GM12801 (cell line): Measurements from ENCODE around the gene TOR1B.

Experiments used
- TF ChIP-seq, protein P1 (sequence below): IDR thresholded peaks from one replicate; pipeline ENCODE4 v1.5.1; 2011; ENCODE audit warnings: control low read depth; ENCODE audit not compliant: insufficient read length; ENCODE audit errors: extremely low read depth

The TOR1B gene

GRCh38 chr9:129835860-129836223 lies 32.9 kb downstream of the TOR1B start:
- TF ChIP-seq, protein P1, sequence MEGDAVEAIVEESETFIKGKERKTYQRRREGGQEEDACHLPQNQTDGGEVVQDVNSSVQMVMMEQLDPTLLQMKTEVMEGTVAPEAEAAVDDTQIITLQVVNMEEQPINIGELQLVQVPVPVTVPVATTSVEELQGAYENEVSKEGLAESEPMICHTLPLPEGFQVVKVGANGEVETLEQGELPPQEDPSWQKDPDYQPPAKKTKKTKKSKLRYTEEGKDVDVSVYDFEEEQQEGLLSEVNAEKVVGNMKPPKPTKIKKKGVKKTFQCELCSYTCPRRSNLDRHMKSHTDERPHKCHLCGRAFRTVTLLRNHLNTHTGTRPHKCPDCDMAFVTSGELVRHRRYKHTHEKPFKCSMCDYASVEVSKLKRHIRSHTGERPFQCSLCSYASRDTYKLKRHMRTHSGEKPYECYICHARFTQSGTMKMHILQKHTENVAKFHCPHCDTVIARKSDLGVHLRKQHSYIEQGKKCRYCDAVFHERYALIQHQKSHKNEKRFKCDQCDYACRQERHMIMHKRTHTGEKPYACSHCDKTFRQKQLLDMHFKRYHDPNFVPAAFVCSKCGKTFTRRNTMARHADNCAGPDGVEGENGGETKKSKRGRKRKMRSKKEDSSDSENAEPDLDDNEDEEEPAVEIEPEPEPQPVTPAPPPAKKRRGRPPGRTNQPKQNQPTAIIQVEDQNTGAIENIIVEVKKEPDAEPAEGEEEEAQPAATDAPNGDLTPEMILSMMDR = no peak

DNA sequence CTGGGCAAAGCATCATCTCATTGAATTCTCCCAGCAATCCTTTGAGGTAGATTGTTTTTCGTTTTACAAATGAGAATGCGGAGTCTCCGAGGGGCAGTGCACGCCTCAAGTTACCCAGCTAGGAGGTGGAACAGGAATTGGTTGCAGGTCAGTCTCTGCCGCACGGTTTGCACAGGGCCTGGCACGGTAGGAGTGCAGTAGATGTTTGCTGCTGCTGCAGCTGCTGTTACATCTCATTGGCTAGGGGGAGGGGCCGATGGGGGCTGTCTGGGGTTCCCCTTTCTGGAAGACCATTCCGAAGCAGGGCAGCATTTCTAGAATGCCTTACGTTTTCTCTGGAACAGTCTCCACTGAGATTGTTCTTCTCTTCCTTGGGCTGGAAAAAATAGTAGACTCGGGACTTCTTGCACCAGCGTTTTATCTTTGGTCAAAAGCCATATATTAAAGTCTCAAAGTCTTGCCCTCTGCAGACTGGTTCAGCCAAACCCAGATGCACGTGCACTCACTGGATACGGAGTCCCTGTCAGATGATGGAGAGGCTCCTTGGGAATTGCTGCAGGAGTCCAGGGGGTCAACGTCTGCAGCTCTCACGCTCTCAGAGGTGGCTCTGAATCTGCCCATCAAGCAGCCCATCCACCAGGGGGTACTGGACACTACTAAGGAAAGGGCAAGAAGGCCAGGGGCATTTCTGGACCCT lies 33.5 kb downstream of the TOR1B start:
- TF ChIP-seq, protein P1 = no peak

DNA sequence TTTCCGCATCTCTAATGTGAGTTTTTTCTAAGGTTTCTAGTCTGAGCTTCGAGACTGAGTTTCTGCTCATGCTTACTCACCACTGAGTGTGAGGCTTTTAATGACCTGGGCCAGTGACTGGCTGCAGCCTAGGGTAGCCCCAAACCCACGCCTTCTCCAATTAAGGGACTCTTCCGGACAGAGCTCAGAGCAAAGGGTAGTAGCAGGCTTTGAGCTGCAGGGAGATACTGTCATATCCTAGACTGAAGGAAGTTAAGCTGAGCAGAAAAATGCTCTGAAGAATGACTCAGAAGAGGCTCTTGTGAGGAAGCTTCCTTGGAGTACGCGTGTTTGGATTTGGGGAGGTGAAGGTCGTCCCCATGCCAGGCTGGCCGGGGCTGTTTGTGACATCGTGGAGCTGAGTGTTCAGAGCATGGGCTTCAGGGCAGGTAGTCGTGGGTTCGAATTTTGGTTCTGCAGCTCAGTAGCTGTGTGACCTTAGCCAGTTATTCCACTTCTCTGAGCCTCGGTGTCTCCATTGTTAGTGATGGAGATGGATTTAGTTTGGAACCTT lies 35.8 kb downstream of the TOR1B start:
- TF ChIP-seq, protein P1 = no peak

DNA sequence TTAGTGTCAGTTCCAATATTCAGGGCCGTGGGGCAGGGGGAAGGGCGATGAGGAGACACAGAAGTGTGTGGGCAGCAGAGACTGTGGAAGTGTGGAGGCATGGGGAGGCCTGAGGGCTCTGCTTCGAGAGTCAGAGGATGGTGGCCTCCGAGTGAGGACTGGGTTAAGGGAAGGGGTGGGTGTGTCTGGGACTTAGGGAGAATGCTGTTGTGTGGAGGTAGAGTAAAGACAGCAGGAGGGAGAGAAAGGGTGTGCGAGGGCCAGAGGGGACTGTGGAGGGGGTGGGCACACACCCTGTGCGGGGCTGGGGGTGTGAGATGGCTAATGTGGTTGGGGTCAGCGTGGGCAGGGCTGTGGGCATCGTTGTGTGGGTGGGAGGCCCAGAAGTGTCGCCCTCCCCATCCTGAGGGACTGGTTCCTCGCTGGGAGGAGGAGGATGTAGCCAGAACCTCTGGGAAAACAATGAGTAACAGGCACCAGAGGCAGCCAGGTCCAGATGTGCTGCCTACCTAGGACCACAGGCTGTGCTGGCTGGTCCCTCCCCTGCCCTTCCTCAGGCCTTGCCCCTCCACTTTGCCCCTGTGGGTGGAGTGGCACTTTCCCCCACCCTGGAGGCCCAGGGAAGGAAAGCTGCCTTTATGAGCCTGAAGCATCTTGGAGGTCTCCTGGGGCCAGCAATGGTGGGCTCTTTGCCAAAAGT lies 36.5 kb downstream of the TOR1B start:
- TF ChIP-seq, protein P1 = no peak

- TF ChIP-seq, protein P1 = no peak
Measured at GRCh38 chr9:129840034-129840433, 37.0 kb downstream of the TOR1B start.

- TF ChIP-seq, protein P1 = no peak
Measured at GRCh38 chr9:129841071-129841470, 38.1 kb downstream of the TOR1B start.

GRCh38 chr9:129845373-129845772 lies 42.4 kb downstream of the TOR1B start:
- TF ChIP-seq, protein P1 = no peak
